Hepatocyte (in vitro differentiated cells): ENCODE measurements around the gene USH1C.

Experiments used
- CTCF ChIP-seq: fragments of 200-600 bp; sonication (generic); IDR thresholded peaks from 2 replicates; pipeline ENCODE4 v1.5.1; 2016; ENCODE audit warnings: antibody characterized with exemption, mild to moderate bottlenecking; ENCODE audit not compliant: poor library complexity
- EZH2 ChIP-seq: fragments of 200-600 bp; sonication (generic); IDR thresholded peaks from 2 replicates; pipeline ENCODE4 v1.6.1; 2016; ENCODE audit warnings: antibody characterized with exemption, mild to moderate bottlenecking, borderline replicate concordance
- EZH2phosphoT487 ChIP-seq: fragments of 200-600 bp; sonication (generic); IDR thresholded peaks from one replicate; pipeline ENCODE4 v1.6.1; 2018; ENCODE audit warnings: antibody characterized with exemption, mild to moderate bottlenecking, low read depth, moderate library complexity; ENCODE audit not compliant: unreplicated experiment, severe bottlenecking

DNA sequence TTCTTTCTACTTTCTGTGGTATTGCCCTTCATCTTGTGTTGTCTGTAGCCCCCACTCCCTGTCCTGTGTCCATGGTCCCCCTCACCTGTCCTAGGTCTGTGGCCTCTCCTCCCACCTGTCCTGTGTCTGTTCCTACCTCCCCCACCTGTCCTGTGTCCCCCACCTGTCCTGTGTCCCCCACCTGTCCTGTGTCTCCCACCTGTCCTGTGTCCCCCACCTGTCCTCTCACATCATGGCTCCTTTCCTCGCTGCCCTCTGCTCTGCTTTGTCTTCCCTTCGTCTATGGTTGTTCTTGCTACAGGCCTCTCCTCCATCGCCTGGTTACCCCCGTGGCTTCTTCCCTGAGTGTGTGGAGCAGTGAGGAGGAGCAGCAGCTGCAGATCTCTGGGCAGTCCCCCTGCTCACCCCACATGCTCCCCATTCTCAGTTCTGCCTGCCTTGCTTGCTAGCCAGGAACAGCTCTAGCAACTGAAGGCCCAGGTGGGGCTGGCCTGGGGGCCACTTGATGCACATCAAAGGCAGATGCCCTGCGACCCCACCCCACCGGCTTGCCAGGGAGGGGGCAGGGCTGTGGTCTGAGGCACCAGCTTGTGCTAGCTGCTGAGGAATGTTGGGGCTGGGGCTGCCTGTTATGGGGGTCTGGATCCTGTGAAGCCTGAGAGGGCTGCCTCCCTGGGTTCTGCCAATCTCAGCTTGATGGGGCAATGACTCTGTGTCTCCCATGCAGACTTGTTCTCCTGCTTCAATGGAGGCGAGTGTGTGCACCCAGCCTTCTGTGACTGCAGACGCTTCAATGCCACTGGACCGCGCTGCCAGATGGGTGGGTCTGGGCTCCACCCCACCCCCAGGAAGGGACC is 8.4 kb upstream of the USH1C start:
- TF ChIP-seq CTCF (no peak), EZH2 (no peak), EZH2phosphoT487 (no peak)
